Measurements from ENCODE around the gene TBC1D20. TPM values are rescaled to one million over a fixed set of nuclear protein-coding genes. Genes with fewer than 3 reads are reported as not detected.
"Not testable (repeated sequence)": the region's sequence is repeated elsewhere in the genome, so short reads cannot be mapped to it uniquely, and the experiment has no call there.

The TBC1D20 gene
- total and polyA plus RNA-seq, 4 donors = 15.7 to 42.4 (median 27.2) TPM

- WGBS, 2 donors = 86 to 92% methylated on average over 8 of the region's 8 CpGs
- peaks cover 0 to 2% (median 0%) of the 10 kb centered on the region in 5 donors for H3K4me1 ChIP-seq (ENCODE audit: control insufficient read depth in 5 of 5, insufficient read depth in 5 of 5, low read length in 5 of 5)
- no peak overlapping the region for H3K9ac ChIP-seq (ENCODE audit: insufficient read depth in 1 of 2, low read length in 2 of 2)
- H3K4me3 ChIP-seq = no peak overlapping the region
- DNase-seq = peak in 1 of 3 donors; percentile 41
- peaks cover 9 to 32% (median 20%) of the 10 kb centered on the region in 4 donors for H3K36me3 ChIP-seq (ENCODE audit: control insufficient read depth in 4 of 4, insufficient read depth in 4 of 4, low read length in 4 of 4)
- no peaks in the 10 kb centered on the region for H3K9me3 ChIP-seq (ENCODE audit: control insufficient read depth in 4 of 4, insufficient read depth in 3 of 4, low read length in 3 of 4)
- no peak for TF ChIP-seq CTCF (IDR thresholded peaks at IDR 0.05; ENCODE audit: control extremely low read depth, extremely low read depth)
- no peak for ATAC-seq (ENCODE audit: insufficient read depth, low FRiP score)
- H3K27ac ChIP-seq (ENCODE audit: low read depth in 1 of 2, low read length in 1 of 2) = no peak overlapping the region
- no peaks in the 10 kb centered on the region for H3K27me3 ChIP-seq (ENCODE audit: control insufficient read depth in 3 of 3, insufficient read depth in 3 of 3, low read length in 2 of 3)
These were observed 15.9 kb upstream of the TBC1D20 start for GRCh38 chr20:478010-478948.

GRCh38 chr20:476561-477249 lies 14.4 kb upstream of the TBC1D20 start:
- H3K4me1 ChIP-seq (ENCODE audit: control insufficient read depth in 5 of 5, insufficient read depth in 5 of 5, low read length in 5 of 5); H3K9ac ChIP-seq (ENCODE audit: insufficient read depth in 1 of 2, low read length in 2 of 2); H3K4me3 ChIP-seq; DNase-seq; H3K9me3 ChIP-seq (ENCODE audit: control insufficient read depth in 4 of 4, insufficient read depth in 3 of 4, low read length in 3 of 4); ATAC-seq (ENCODE audit: insufficient read depth, low FRiP score); H3K27me3 ChIP-seq (ENCODE audit: control insufficient read depth in 3 of 3, insufficient read depth in 3 of 3, low read length in 2 of 3); H3K27ac ChIP-seq (ENCODE audit: low read depth in 1 of 2, low read length in 1 of 2): not testable (repeated sequence)
- peaks cover 7 to 20% (median 9%) of the 10 kb centered on the region in 4 donors for H3K36me3 ChIP-seq (ENCODE audit: control insufficient read depth in 4 of 4, insufficient read depth in 4 of 4, low read length in 4 of 4)
- 93 to 96% methylated on average over 6 of the region's 6 CpGs for WGBS, 2 donors

GRCh38 chr20:475463-476357 lies 13.4 kb upstream of the TBC1D20 start:
- WGBS, 2 donors = 88 to 91% methylated on average over 6 of the region's 6 CpGs
- Histone ChIP-seq H3K27ac (ENCODE audit: low read depth in 1 of 2, low read length in 1 of 2) (no peak overlapping the region), H3K36me3 (ENCODE audit: control insufficient read depth in 4 of 4, insufficient read depth in 4 of 4, low read length in 4 of 4) (peaks cover 3 to 10% (median 4%) of the 10 kb centered on the region in 4 donors), H3K4me1 (ENCODE audit: control insufficient read depth in 5 of 5, insufficient read depth in 5 of 5, low read length in 5 of 5) (peaks cover 0 to 2% (median 0%) of the 10 kb centered on the region in 5 donors), H3K9ac (ENCODE audit: insufficient read depth in 1 of 2, low read length in 2 of 2) (no peak overlapping the region), H3K27me3 (ENCODE audit: control insufficient read depth in 3 of 3, insufficient read depth in 3 of 3, low read length in 2 of 3) (no peaks in the 10 kb centered on the region), H3K4me3 (no peak overlapping the region), H3K9me3 (ENCODE audit: control insufficient read depth in 4 of 4, insufficient read depth in 3 of 4, low read length in 3 of 4) (peaks cover 0 to 2% (median 0%) of the 10 kb centered on the region in 4 donors)
- ATAC-seq (ENCODE audit: insufficient read depth, low FRiP score) = no peak
- no peak for TF ChIP-seq CTCF (IDR thresholded peaks at IDR 0.05; ENCODE audit: control extremely low read depth, extremely low read depth)
- no peak for DNase-seq

All from lung (tissue), 12 donors.